22Rv1 (cell line): ENCODE results near the gene FLRT2.

Experiments
- CTCF ChIP-seq: fragments of 450-650 bp; IDR thresholded peaks from 2 replicates; pipeline ENCODE4 v1.5.1; 2017; ENCODE audit warnings: mild to moderate bottlenecking
- ZFX ChIP-seq: fragments of 450-650 bp; IDR thresholded peaks from 2 replicates; pipeline ENCODE4 v1.6.1; 2017; ENCODE audit warnings: antibody characterized with exemption, borderline replicate concordance

- TF ChIP-seq CTCF (no peak), ZFX (no peak)
These were observed 71.3 kb downstream of the FLRT2 start for GRCh38 chr14:85601246-85601645.
